ENCODE results near the gene FGD5. TPM values are rescaled to one million over a fixed set of nuclear protein-coding genes. Genes with fewer than 3 reads are reported as not detected.

FGD5 gene
- total and polyA plus RNA-seq, 2 donors from 2014 or later, result 18.7 to 40.1 TPM

DNA sequence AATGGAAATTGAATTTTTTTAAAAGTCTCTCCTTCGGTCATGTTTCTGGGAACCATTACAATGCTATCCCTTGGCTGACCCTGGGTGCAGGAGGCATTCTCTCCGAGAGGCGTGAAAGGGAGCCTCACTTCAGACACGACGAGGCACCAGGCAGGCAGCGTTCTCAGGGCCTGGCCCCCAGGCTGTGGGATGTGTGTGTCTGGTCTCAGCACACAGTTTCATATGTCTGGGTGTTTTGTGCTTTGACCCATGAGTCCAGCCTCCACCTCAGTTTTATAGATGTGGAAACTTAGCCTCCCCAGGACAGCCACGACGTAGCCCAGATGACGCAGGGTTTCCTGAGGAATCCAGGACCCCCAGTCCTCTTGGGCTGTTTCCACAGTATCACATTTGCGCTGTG is 34.0 kb downstream of the FGD5 start:
- no peak overlapping the region for H3K9ac ChIP-seq (ENCODE audit: low read length in 3 of 3)
- intact Hi-C loops (cut with DNase I), result no loop called here
- TF ChIP-seq, protein P1, sequence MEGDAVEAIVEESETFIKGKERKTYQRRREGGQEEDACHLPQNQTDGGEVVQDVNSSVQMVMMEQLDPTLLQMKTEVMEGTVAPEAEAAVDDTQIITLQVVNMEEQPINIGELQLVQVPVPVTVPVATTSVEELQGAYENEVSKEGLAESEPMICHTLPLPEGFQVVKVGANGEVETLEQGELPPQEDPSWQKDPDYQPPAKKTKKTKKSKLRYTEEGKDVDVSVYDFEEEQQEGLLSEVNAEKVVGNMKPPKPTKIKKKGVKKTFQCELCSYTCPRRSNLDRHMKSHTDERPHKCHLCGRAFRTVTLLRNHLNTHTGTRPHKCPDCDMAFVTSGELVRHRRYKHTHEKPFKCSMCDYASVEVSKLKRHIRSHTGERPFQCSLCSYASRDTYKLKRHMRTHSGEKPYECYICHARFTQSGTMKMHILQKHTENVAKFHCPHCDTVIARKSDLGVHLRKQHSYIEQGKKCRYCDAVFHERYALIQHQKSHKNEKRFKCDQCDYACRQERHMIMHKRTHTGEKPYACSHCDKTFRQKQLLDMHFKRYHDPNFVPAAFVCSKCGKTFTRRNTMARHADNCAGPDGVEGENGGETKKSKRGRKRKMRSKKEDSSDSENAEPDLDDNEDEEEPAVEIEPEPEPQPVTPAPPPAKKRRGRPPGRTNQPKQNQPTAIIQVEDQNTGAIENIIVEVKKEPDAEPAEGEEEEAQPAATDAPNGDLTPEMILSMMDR (IDR thresholded peaks at IDR 0.05; ENCODE audit: borderline replicate concordance, extremely low read depth, insufficient read depth), result no peak
- H3K9me3 ChIP-seq (ENCODE audit: control insufficient read depth in 2 of 3, insufficient read depth in 1 of 3, low read length in 3 of 3), result no peaks in the 10 kb centered on the region
- FAIRE-seq, result no peak
- DNase-seq, result peak in 4 of 5 donors; percentile 53 to 72 (median 68)
- H3K27me3 ChIP-seq (ENCODE audit: control insufficient read depth, insufficient read depth, low read length), result no peaks in the 10 kb centered on the region
- no peaks in the 10 kb centered on the region for H3K36me3 ChIP-seq (ENCODE audit: control insufficient read depth in 2 of 3, insufficient read depth in 3 of 3, low read length in 3 of 3)
- no peak overlapping the region for H3K27ac ChIP-seq (ENCODE audit: low read depth in 2 of 2, low read length in 2 of 2)
- H3K4me1 ChIP-seq (ENCODE audit: control insufficient read depth in 2 of 3, insufficient read depth in 2 of 3, low read depth in 1 of 3, low read length in 3 of 3), result peaks cover 0 to 10% (median 0%) of the 10 kb centered on the region in 3 donors
- H3K4me3 ChIP-seq (ENCODE audit: low read length in 3 of 3), result no peak overlapping the region

DNA sequence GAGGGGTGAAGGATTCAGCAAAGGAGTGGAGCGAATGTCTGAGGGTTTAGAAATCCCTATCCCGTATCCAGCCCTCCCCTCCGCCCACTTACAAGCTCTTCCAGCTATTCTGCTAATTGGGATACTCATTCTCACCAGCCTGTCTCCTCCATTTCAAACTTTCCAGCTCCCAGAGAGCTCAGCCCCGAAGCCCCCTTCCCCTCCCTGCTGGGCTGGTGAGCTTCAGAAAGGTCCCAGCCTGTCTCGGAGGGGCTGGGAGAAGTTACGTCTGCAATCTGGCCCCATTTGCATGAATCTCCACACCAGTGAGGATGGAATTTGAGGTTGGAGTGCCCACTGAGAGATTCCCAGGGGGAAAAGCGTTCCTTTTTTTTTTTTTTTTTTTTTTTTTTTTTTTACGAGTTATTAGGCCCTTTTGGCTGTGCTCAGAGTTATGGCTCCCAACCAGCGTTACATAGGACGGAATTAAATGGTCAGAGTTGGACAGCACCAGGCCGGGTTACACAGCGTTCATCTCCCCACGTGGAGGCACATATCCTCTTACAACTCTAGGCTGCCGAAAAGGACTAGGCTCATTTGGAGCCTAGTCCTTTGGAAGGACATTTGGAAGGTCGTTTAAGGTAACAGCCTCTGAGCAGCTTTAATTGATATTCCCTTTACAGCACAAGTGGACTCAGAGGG is 34.6 kb downstream of the FGD5 start:
- FAIRE-seq, result no peak
- intact Hi-C loops (cut with DNase I), result no loop called here
- no peak overlapping the region for H3K9ac ChIP-seq (ENCODE audit: low read length in 3 of 3)
- H3K27me3 ChIP-seq (ENCODE audit: control insufficient read depth, insufficient read depth, low read length), result no peaks in the 10 kb centered on the region
- TF ChIP-seq, protein P1 (IDR thresholded peaks at IDR 0.05; ENCODE audit: borderline replicate concordance, extremely low read depth, insufficient read depth), result no peak
- peak in 1 of 5 donors; percentile 64 for DNase-seq
- no peak overlapping the region for H3K27ac ChIP-seq (ENCODE audit: low read depth in 2 of 2, low read length in 2 of 2)
- no peaks in the 10 kb centered on the region for H3K36me3 ChIP-seq (ENCODE audit: control insufficient read depth in 2 of 3, insufficient read depth in 3 of 3, low read length in 3 of 3)
- H3K9me3 ChIP-seq (ENCODE audit: control insufficient read depth in 2 of 3, insufficient read depth in 1 of 3, low read length in 3 of 3), result no peaks in the 10 kb centered on the region
- no peak overlapping the region for H3K4me3 ChIP-seq (ENCODE audit: low read length in 3 of 3)
- H3K4me1 ChIP-seq (ENCODE audit: control insufficient read depth in 2 of 3, insufficient read depth in 2 of 3, low read depth in 1 of 3, low read length in 3 of 3), result peaks cover 0 to 10% (median 0%) of the 10 kb centered on the region in 3 donors

DNA sequence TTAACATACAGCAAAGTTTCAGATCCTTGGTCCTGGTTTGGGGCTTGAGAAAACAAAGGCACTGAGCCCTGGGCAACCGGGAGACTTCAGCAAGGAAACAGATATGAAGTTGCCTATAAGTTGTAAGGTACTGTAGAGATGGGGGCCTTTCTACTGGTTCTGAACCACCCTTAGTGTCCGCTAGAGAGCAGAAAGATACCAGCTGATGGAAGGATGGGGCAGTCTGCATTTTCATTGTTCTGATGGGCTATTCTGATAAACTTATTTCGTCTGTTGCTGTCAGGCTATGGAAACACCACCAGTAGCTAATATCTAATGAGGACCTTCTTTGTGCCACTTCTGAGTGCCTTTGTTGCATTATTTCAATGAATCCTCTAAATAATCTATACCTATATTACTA is 38.7 kb downstream of the FGD5 start:
- Histone ChIP-seq H3K4me3 (ENCODE audit: low read length in 3 of 3) (no peak overlapping the region), H3K9ac (ENCODE audit: low read length in 3 of 3) (no peak overlapping the region), H3K27me3 (ENCODE audit: control insufficient read depth, insufficient read depth, low read length) (no peaks in the 10 kb centered on the region), H3K27ac (ENCODE audit: low read depth in 2 of 2, low read length in 2 of 2) (peak overlapping the region in 1 of 2 donors; percentile 28), H3K9me3 (ENCODE audit: control insufficient read depth in 2 of 3, insufficient read depth in 1 of 3, low read length in 3 of 3) (no peaks in the 10 kb centered on the region), H3K36me3 (ENCODE audit: control insufficient read depth in 2 of 3, insufficient read depth in 3 of 3, low read length in 3 of 3) (no peaks in the 10 kb centered on the region), H3K4me1 (ENCODE audit: control insufficient read depth in 2 of 3, insufficient read depth in 2 of 3, low read depth in 1 of 3, low read length in 3 of 3) (peaks cover 0 to 13% (median 0%) of the 10 kb centered on the region in 3 donors)
- DNase-seq (no peak), FAIRE-seq (no peak)
- intact Hi-C loops (cut with DNase I), result no loop called here
- TF ChIP-seq, protein P1 (IDR thresholded peaks at IDR 0.05; ENCODE audit: borderline replicate concordance, extremely low read depth, insufficient read depth), result no peak

Measured in kidney (tissue), 14 donors.